Parathyroid adenoma (tissue), 2 donors: ENCODE data around the gene EXOC6.

Experiments
- H2AFZ ChIP-seq: fragments of 300-600 bp; sonication (generic); one replicate; pipeline ENCODE4 v1.7.0; 2017; ENCODE audit warnings: antibody characterized with exemption, mild to moderate bottlenecking
- H3K27ac ChIP-seq: fragments of 300-600 bp; sonication (generic); one replicate; pipeline ENCODE4 v1.7.0; 2017
- H3K27me3 ChIP-seq: fragments of 300-600 bp; sonication (generic); one replicate; pipeline ENCODE4 v1.7.0; 2017; ENCODE audit warnings: low read length; ENCODE audit not compliant: control insufficient read depth, insufficient read depth
- H3K36me3 ChIP-seq: fragments of 300-600 bp; sonication (generic); one replicate; pipeline ENCODE4 v1.7.0; 2017; ENCODE audit warnings: low read length; ENCODE audit not compliant: control insufficient read depth, insufficient read depth
- H3K4me1 ChIP-seq: fragments of 300-600 bp; sonication (generic); one replicate; pipeline ENCODE4 v1.7.0; 2017; ENCODE audit warnings: control low read depth
- H3K4me2 ChIP-seq: fragments of 300-600 bp; sonication (generic); one replicate; pipeline ENCODE4 v1.7.0; 2017; ENCODE audit warnings: low read length
- H3K4me3 ChIP-seq: fragments of 300-600 bp; sonication (generic); one replicate; pipeline ENCODE4 v1.7.0; 2017; ENCODE audit warnings: low read depth, low read length
- H3K79me2 ChIP-seq: fragments of 300-600 bp; sonication (generic); one replicate; pipeline ENCODE4 v1.7.0; 2017; ENCODE audit warnings: control low read depth
- H3K9ac ChIP-seq: fragments of 300-600 bp; sonication (generic); one replicate; pipeline ENCODE4 v1.7.0; 2017; ENCODE audit warnings: mild to moderate bottlenecking
- H3K9me3 ChIP-seq: fragments of 300-600 bp; sonication (generic); one replicate; pipeline ENCODE4 v1.7.0; 2017; ENCODE audit warnings: low read length; ENCODE audit not compliant: control insufficient read depth
- TF ChIP-seq, protein P1 (sequence below): fragments of 300-600 bp; sonication (generic); IDR thresholded peaks from one replicate; pipeline ENCODE4 v1.7.0; 2017; ENCODE audit warnings: antibody characterized with exemption, mild to moderate bottlenecking
- donor health status: primary hyperparathyroidism.

Gene EXOC6

DNA sequence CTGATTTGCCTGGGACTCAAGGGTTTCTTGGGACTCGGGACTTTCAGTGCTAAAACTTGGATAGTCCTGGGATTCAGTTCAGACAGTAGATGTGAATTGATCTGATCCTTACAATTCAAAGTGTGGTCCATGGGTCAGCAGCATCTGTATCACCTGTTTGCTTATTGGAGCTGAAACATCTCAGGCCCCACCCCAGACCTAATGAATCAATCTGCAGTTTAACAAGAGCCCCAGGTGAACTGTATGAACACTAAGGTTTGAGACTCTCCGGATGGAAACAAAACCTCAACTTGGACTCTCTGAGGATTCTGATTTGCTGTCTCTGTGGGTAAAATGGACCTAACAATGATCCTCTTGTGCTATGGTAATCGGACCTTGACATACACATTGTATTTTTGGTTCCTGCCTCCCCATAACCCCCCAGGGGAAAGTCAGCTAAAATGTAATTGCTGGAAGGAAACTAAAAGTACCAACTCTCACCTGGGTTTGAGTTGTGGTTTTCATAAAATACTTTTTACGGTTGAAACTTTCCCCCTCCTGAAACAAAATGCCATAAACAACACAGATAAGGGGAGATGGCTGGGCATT lies 237.0 kb downstream of the EXOC6 start:
- H3K4me1 ChIP-seq, result no peaks in the 10 kb centered on the region
- TF ChIP-seq, protein P1, sequence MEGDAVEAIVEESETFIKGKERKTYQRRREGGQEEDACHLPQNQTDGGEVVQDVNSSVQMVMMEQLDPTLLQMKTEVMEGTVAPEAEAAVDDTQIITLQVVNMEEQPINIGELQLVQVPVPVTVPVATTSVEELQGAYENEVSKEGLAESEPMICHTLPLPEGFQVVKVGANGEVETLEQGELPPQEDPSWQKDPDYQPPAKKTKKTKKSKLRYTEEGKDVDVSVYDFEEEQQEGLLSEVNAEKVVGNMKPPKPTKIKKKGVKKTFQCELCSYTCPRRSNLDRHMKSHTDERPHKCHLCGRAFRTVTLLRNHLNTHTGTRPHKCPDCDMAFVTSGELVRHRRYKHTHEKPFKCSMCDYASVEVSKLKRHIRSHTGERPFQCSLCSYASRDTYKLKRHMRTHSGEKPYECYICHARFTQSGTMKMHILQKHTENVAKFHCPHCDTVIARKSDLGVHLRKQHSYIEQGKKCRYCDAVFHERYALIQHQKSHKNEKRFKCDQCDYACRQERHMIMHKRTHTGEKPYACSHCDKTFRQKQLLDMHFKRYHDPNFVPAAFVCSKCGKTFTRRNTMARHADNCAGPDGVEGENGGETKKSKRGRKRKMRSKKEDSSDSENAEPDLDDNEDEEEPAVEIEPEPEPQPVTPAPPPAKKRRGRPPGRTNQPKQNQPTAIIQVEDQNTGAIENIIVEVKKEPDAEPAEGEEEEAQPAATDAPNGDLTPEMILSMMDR, result no peak
- H3K27me3 ChIP-seq, result no peaks in the 10 kb centered on the region
- H3K36me3 ChIP-seq, result no peaks in the 10 kb centered on the region
- H3K9me3 ChIP-seq, result no peaks in the 10 kb centered on the region
- H3K27ac ChIP-seq, result no peak overlapping the region
- H2AFZ ChIP-seq, result no peak overlapping the region
- no peak overlapping the region for H3K9ac ChIP-seq
- H3K79me2 ChIP-seq, result no peaks in the 10 kb centered on the region
- H3K4me3 ChIP-seq, result no peak overlapping the region
- no peak overlapping the region for H3K4me2 ChIP-seq

DNA sequence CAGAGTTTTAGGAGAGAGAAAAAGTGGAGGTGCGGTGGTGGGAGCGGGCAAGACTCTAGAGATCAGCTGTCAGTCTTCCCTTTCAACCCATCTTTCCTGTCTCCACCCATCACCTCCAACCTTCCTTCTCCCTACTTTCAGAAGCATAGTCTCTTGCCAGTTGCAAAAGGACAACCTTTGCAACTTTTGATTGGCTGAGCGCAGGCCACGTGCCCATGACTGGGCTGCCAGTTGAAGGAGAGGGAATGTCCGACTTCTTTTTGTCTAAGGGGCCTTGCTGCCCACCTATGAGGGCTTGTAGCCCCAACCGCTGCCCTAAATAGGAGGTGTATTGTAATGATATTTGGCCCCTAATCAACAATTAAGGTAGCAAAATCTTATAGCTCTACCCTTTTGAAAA lies 238.0 kb downstream of the EXOC6 start:
- Histone ChIP-seq H3K36me3 (no peaks in the 10 kb centered on the region), H3K27ac (no peak overlapping the region), H3K4me3 (no peak overlapping the region), H3K4me2 (no peak overlapping the region), H3K79me2 (no peaks in the 10 kb centered on the region), H3K27me3 (no peaks in the 10 kb centered on the region), H3K9ac (no peak overlapping the region), H2AFZ (no peak overlapping the region), H3K4me1 (no peaks in the 10 kb centered on the region), H3K9me3 (no peaks in the 10 kb centered on the region)
- TF ChIP-seq, protein P1, result no peak

DNA sequence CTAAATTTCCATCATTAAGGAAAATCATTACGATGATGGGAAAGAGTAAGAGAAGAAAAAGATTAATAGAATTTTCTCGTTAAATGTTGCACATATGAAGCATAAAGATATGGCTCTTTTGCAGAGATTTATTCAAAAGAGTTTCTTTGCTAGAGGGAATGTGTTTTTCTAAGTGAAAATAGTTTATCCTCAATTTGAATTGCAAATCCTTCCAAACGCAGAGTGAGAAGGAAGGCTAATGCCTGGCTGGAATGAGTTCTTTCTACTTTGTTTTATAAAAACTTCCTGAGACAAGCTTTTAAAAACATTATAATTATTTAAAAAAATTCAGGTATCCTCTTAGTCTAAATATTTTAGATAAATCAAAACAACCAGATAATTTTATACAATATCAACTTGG lies 239.5 kb downstream of the EXOC6 start:
- no peaks in the 10 kb centered on the region for H3K4me1 ChIP-seq
- no peaks in the 10 kb centered on the region for H3K36me3 ChIP-seq
- no peak overlapping the region for H2AFZ ChIP-seq
- no peaks in the 10 kb centered on the region for H3K27me3 ChIP-seq
- H3K4me3 ChIP-seq, result no peak overlapping the region
- TF ChIP-seq, protein P1, result no peak
- no peak overlapping the region for H3K27ac ChIP-seq
- no peak overlapping the region for H3K4me2 ChIP-seq
- H3K9me3 ChIP-seq, result no peaks in the 10 kb centered on the region
- no peaks in the 10 kb centered on the region for H3K79me2 ChIP-seq
- no peak overlapping the region for H3K9ac ChIP-seq

- H3K27me3 ChIP-seq, result no peaks in the 10 kb centered on the region
- TF ChIP-seq, protein P1, result no peak
- H3K27ac ChIP-seq, result no peak overlapping the region
Measured at GRCh38 chr10:93088466-93088865, 240.1 kb downstream of the EXOC6 start.

DNA sequence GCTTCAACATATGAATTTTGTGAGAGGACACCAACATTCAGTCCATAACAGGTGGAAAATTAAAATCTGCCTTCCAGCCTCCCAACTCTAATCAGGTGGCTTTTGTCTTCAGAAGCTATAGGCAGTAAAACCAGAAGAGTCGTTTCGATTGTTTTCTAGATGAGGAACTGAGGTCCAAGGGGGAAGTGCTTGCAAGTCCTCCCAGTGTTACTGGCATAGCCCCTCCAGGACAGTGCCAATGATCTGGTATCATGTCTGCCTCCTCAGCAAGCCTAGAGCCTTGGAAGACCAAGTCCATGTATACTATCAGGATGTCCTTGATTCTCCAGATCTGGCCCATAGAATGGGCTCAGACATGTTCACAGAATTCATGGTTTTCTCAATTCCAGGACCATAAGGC lies 242.3 kb downstream of the EXOC6 start:
- TF ChIP-seq, protein P1, result no peak
- Histone ChIP-seq H3K27ac (no peak overlapping the region), H3K4me1 (no peaks in the 10 kb centered on the region), H3K36me3 (no peaks in the 10 kb centered on the region), H3K79me2 (no peaks in the 10 kb centered on the region), H2AFZ (no peak overlapping the region), H3K4me3 (no peak overlapping the region), H3K9ac (no peak overlapping the region), H3K27me3 (no peaks in the 10 kb centered on the region), H3K4me2 (no peak overlapping the region), H3K9me3 (no peaks in the 10 kb centered on the region)

More at GRCh38 chr10:93088466-93088865, 240.1 kb downstream of the EXOC6 start:
- no peak overlapping the region for H3K4me2 ChIP-seq
- no peaks in the 10 kb centered on the region for H3K79me2 ChIP-seq
- no peaks in the 10 kb centered on the region for H3K9me3 ChIP-seq
- H3K4me3 ChIP-seq, result no peak overlapping the region
- H3K9ac ChIP-seq, result no peak overlapping the region
- no peak overlapping the region for H2AFZ ChIP-seq
- H3K4me1 ChIP-seq, result no peaks in the 10 kb centered on the region
- no peaks in the 10 kb centered on the region for H3K36me3 ChIP-seq
